K562 (cell line): ENCODE results near the gene SHROOM3. TPM values are rescaled to one million over a fixed set of nuclear protein-coding genes. Genes with fewer than 3 reads are reported as not detected.

Experiments
- ATAC-seq: fragments of 200-7000 bp; cut with Tn5 transposase; 3 replicates; pipeline ENCODE4 v1.9.1; 2020; ENCODE audit warnings: moderate library complexity
- BruUV-seq: library from RNA; stranded (reverse); fragments of 400-500 nt; replicated peaks from 2 replicates; lab custom pipeline; 2021; lab: Mats Ljungman, UMichigan
- CTCF ChIA-PET: fragments of 300-600 bp; formaldehyde crosslinking; extraction: SDS; loops from one replicate; lab custom pipeline; 2021; ENCODE audit warnings: low intra/inter-chr PET ratio; lab: Yijun Ruan, JAX
- POLR2A ChIA-PET: fragments of 300-600, 350-650 bp; sonication (Branson Sonifier 250); formaldehyde crosslinking; extraction: SDS; loops from one replicate; lab custom pipeline; 2021; ENCODE audit warnings: antibody characterized with exemption, inconsistent platforms; lab: Yijun Ruan, JAX
- DNase-seq, 4 experiments: peaks; one replicate each; pipeline versions ENCODE4 v3.0.0 to v3.0.0-alpha.2; 2011 to 2018; ENCODE audit warnings: low spot score in 3 of 4, mixed read lengths in 3 of 4; ENCODE audit errors: extremely low read depth in 1 of 4
- FAIRE-seq: peaks from 2 replicates; lab custom pipeline; 2011; peaks lifted over from hg19 to GRCh38; lab: Jason Lieb, UNC
- H2AFZ ChIP-seq: 2 replicates; pipeline ENCODE4 v1.6.0; 2011; ENCODE audit warnings: low read depth, low read length, control low read depth, inconsistent platforms
- H3K27ac ChIP-seq: fragments of 200-600 bp; 3 replicates; pipeline ENCODE4 v1.8.0; 2011; ENCODE audit warnings: low read depth, mild to moderate bottlenecking, control low read depth, inconsistent platforms, low read length, moderate library complexity, mixed read lengths; ENCODE audit errors: extremely low read depth
- H3K27me3 ChIP-seq, 2 experiments: fragments of 300-600 bp in 1 of 2; 2 replicates in 1 of 2; 3 replicates in 1 of 2; pipeline versions ENCODE4 v1.6.0 to v1.8.0; 2011; ENCODE audit warnings: inconsistent platforms in 2 of 2, low read length in 2 of 2, mild to moderate bottlenecking in 1 of 2, mixed read lengths in 1 of 2, moderate library complexity in 1 of 2; ENCODE audit not compliant: control insufficient read depth in 2 of 2, insufficient read depth in 2 of 2
- H3K36me3 ChIP-seq: fragments of 300-600 bp; 3 replicates; pipeline ENCODE4 v1.8.0; 2011; ENCODE audit warnings: mild to moderate bottlenecking, low read length, inconsistent platforms; ENCODE audit not compliant: control insufficient read depth, insufficient read depth
- H3K4me1 ChIP-seq, 2 experiments: fragments of 200-600 bp in 1 of 2; replicated peaks in 1 of 2; 2 replicates in 1 of 2; 3 replicates in 1 of 2; pipeline versions ENCODE4 v1.5.1 to v1.8.0; 2011; ENCODE audit warnings: inconsistent platforms in 2 of 2, low read length in 2 of 2, mild to moderate bottlenecking in 1 of 2, mixed read lengths in 1 of 2, moderate library complexity in 1 of 2; ENCODE audit not compliant: control insufficient read depth in 2 of 2, insufficient read depth in 2 of 2
- H3K4me2 ChIP-seq: 2 replicates; pipeline ENCODE4 v1.6.1; 2011; ENCODE audit warnings: low read length, control low read depth, inconsistent platforms, mixed read lengths; ENCODE audit not compliant: insufficient read depth
- H3K4me3 ChIP-seq: fragments of 200-600 bp; sonication (generic), shearing (Covaris generic); 2 replicates; pipeline ENCODE4 v1.5.1; 2016; ENCODE audit warnings: control low read depth, inconsistent platforms
- H3K79me2 ChIP-seq: fragments of 200-600 bp; 3 replicates; pipeline ENCODE4 v1.8.0; 2011; ENCODE audit warnings: low read length, inconsistent platforms; ENCODE audit not compliant: control insufficient read depth, insufficient read depth
- H3K9ac ChIP-seq, 2 experiments: 2 replicates each; pipeline versions ENCODE4 v1.6.0 to v1.6.1; 2011; ENCODE audit warnings: low read depth in 2 of 2, low read length in 2 of 2, control low read depth in 1 of 2, inconsistent platforms in 1 of 2, mild to moderate bottlenecking in 1 of 2, mixed read lengths in 1 of 2; ENCODE audit not compliant: insufficient read depth in 1 of 2
- H3K9me1 ChIP-seq: one replicate; pipeline ENCODE4 v1.6.0; 2011; ENCODE audit warnings: inconsistent platforms, mild to moderate bottlenecking, low read length, moderate library complexity; ENCODE audit not compliant: control insufficient read depth, insufficient read depth
- H3K9me3 ChIP-seq: replicated peaks from 2 replicates; pipeline ENCODE4 v1.5.1; 2011; ENCODE audit warnings: low read depth, low read length, inconsistent platforms; ENCODE audit not compliant: control insufficient read depth, insufficient read depth
- H4K20me1 ChIP-seq: replicated peaks from 2 replicates; pipeline ENCODE4 v1.6.1; 2011; ENCODE audit warnings: low read length, inconsistent platforms, mixed read lengths; ENCODE audit not compliant: control insufficient read depth, insufficient read depth
- CUX1 ChIP-seq: fragments of 200-800 bp; sonication (Bioruptor generic); IDR thresholded peaks from 2 replicates; pipeline ENCODE4 v1.6.1; 2016; ENCODE audit warnings: missing genetic modification characterization, missing compliant biosample characterization
- ELF2 ChIP-seq: fragments of 250-450 bp; sonication (Bioruptor Pico); IDR thresholded peaks from 2 replicates; pipeline ENCODE4 v1.5.0; 2021; ENCODE audit warnings: mild to moderate bottlenecking
- HOXB6 ChIP-seq: fragments of 250-450 bp; sonication (Bioruptor Pico); IDR thresholded peaks from 2 replicates; pipeline ENCODE4 v1.5.1; 2022; ENCODE audit warnings: mild to moderate bottlenecking, borderline replicate concordance
- ZKSCAN1 ChIP-seq: fragments of 150-350 bp; IDR thresholded peaks from 2 replicates; pipeline ENCODE4 v1.6.1; 2016; ENCODE audit warnings: low read depth, low read length
- WGBS: fragments of 100-300 bp; shearing (Covaris generic); methylation state at CpG from one replicate; pipeline ENCODE4 v1.1.6; 2016; ENCODE audit warnings: low coverage, mixed read lengths; ENCODE audit not compliant: insufficient coverage; ENCODE audit errors: missing lambda C conversion rate; 5-methylcytosine and 5-hydroxymethylcytosine counted together
- in situ Hi-C: fragments of 300-500 bp; cut with MboI; formaldehyde crosslinking; loops from 4 replicates; pipeline ENCODE4 v1.15.0; 2018; ENCODE audit warnings: inconsistent platforms, mixed read lengths
- intact Hi-C: fragments of 100-400 bp; cut with micrococcal nuclease; formaldehyde crosslinking; loops from 2 replicates; pipeline ENCODE4 v1.14.2; 2022
- polyA plus RNA-seq, 8 experiments: library from polyadenylated mRNA; depleted of rRNA in 4 of 8; stranded (reverse) in 5 of 8; unstranded in 3 of 8; fragments of >200 nt; fragmentation: Nextera tagmentation in 2 of 8; fragmentation: Illumina TruSeq in 1 of 8; extraction: Ambion mirVana in 2 of 8; extraction: Trizol in 1 of 8; gene quantifications; 2 replicates each; pipeline versions ENCODE4 v1.2.1 to v1.2.3, GENCODE V29; 2011 to 2014; ENCODE audit warnings: inconsistent platforms in 1 of 8, missing spikeins in 1 of 8
- total RNA-seq, 7 experiments: library from RNA; depleted of rRNA in 6 of 7; stranded (reverse); fragments of >200 nt in 6 of 7; fragmentation: Illumina TruSeq in 2 of 7; extraction: Trizol in 2 of 7; gene quantifications; 2 replicates each; pipeline versions ENCODE4 v1.2.1 to v1.2.3, GENCODE V29; 2011 to 2021; ENCODE audit warnings: low replicate concordance in 1 of 7

The SHROOM3 gene
- total and polyA plus RNA-seq, 9 of the 15 experiments (the other 6 are each of a cell fraction or from before 2014, with no cell fraction given), result 0.01 to 0.07 TPM; not detected in 7

- H3K27ac ChIP-seq, result no peak overlapping the region
- in situ Hi-C loops, result no loop called here
- H4K20me1 ChIP-seq, result no peaks in the 10 kb centered on the region
- H3K9me3 ChIP-seq, result no peaks in the 10 kb centered on the region
- POLR2A ChIA-PET, result interaction anchor here (1.0 kb wide), 1 partner anchor 16 kb away, joined by 3 read pairs; no protein-coding TSS in a partner anchor
- H3K4me2 ChIP-seq, result no peak overlapping the region
- no peaks in the 10 kb centered on the region for H3K9me1 ChIP-seq
- no peak overlapping the region for H3K9ac ChIP-seq
- H3K79me2 ChIP-seq, result no peaks in the 10 kb centered on the region
- H3K4me3 ChIP-seq, result no peak overlapping the region
- H3K4me1 ChIP-seq, result peaks cover 0 to 6% of the 10 kb centered on the region in 2 experiments; a peak in 2 of 5 replicates
- no TSS peak for BruUV-seq
- H3K27me3 ChIP-seq, result peaks cover 20 to 45% of the 10 kb centered on the region in 2 experiments; a peak in 4 of 5 replicates
- no peak for DNase-seq
- intact Hi-C loops, result no loop called here
- ATAC-seq, result no peak
- no peak overlapping the region for H2AFZ ChIP-seq
- 0% methylated on average over 5 of the region's 5 CpGs for WGBS
- CTCF ChIA-PET, result no interaction called here
- H3K36me3 ChIP-seq, result no peaks in the 10 kb centered on the region
- TF ChIP-seq HOXB6 (CRISPR knock-in tag) (no peak), ZKSCAN1 (no peak), ELF2 (CRISPR knock-in tag) (no peak), CUX1 (no peak)
- FAIRE-seq, result no peak
Observed at GRCh38 chr4:76585272-76585671, 150.2 kb downstream of the SHROOM3 start.
